Lower lobe of right lung (tissue), 2 donors: ENCODE measurements around the gene CLIC4. TPM values are rescaled to one million over a fixed set of nuclear protein-coding genes. Genes with fewer than 3 reads are reported as not detected.

ENCODE experiments used
- ATAC-seq, 2 donors: fragments of 200-7000 bp; cut with Tn5 transposase; one replicate each; pipeline ENCODE4 v1.9.1; 2020 to 2022; ENCODE audit warnings: mild to moderate bottlenecking in 2 of 2, moderate library complexity in 2 of 2
- DNase-seq: peaks from one replicate; pipeline ENCODE4 v3.0.0-alpha.2; 2020
- H3K27ac ChIP-seq: fragments of 200-600 bp; one replicate; pipeline ENCODE4 v1.8.0; 2022
- H3K27me3 ChIP-seq: fragments of 200-600 bp; one replicate; pipeline ENCODE4 v1.8.0; 2022; ENCODE audit warnings: low read depth
- H3K36me3 ChIP-seq: fragments of 200-600 bp; one replicate; pipeline ENCODE4 v1.8.0; 2022; ENCODE audit warnings: mild to moderate bottlenecking
- H3K4me1 ChIP-seq: fragments of 200-600 bp; one replicate; pipeline ENCODE4 v1.8.0; 2022
- H3K4me3 ChIP-seq: fragments of 200-600 bp; one replicate; pipeline ENCODE4 v1.8.0; 2022; ENCODE audit warnings: mild to moderate bottlenecking
- H3K9me3 ChIP-seq: fragments of 200-600 bp; one replicate; pipeline ENCODE4 v1.8.0; 2022
- intact Hi-C: fragments of 100-400 bp; cut with DNase I; formaldehyde crosslinking; loops from one replicate; pipeline ENCODE4 v1.11.0; 2022
- total RNA-seq: library from RNA; stranded (reverse); fragmentation: NEBNext Ultra II Directional; extraction: Animal tissue kit (Norgen Biotek cat#: 25700); gene quantifications from one replicate; pipeline ENCODE4 v1.2.1, GENCODE V29; 2021
- TF ChIP-seq, protein P1 (sequence below): fragments of 200-600 bp; IDR thresholded peaks from one replicate; pipeline ENCODE4 v1.8.0; 2022; ENCODE audit warnings: antibody characterized with exemption, mild to moderate bottlenecking
- donor health status: DM: no; HTN: yes; CAD: no; lungs with severe emphysema.

Gene CLIC4
- total RNA-seq, 1 donor from 2014 or later = 169 TPM

DNA sequence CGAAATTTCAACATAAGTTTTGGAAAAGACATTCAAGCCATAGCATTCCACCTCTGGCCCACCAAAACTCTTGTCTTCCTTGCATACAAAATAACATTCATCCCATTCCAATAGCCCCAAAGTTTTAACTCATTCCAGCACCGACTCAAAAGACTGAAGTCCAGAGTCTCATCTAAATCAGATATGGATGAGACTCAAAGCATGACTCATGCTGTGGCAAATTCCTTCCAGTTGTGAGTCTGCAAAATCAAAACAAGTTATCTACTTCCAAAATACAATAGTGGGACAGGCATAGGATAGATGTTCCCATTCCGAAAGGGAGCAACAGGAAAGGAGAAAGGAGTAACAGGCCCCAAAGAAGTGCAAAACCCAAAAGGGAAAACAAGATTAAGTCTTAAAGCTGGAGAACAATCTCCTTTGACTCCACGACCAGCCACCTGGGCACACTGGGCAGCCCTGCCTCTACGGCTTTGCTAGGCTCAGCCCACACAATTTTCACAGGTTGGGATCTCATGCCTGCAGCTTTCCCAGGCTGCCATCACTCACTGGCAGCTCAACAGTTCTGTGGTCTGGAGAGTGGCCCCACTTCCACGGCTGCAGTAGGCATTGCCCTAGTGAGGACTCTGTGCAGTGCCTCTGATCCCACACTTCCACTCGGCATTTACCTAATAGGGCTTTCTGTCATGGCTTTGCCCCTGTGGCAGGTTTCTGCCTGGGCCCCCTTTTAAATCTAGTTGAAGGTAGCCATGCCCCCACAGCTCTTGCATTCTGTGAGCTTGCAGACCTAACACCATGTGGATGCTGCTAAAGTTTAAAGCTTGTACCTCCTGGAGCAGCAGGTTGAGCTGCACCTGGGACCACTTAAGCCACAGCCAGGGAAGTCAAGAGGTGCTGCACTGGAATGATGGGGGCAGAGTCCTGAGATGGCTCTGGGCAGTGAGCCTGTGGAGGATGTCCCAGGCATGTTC lies 133.8 kb downstream of the CLIC4 start:
- Histone ChIP-seq H3K4me1 (peaks cover 4% of the 10 kb centered on the region), H3K27me3 (no peaks in the 10 kb centered on the region), H3K4me3 (no peak overlapping the region), H3K9me3 (no peaks in the 10 kb centered on the region), H3K36me3 (no peaks in the 10 kb centered on the region), H3K27ac (no peak overlapping the region)
- intact Hi-C loops = no loop called here
- TF ChIP-seq, protein P1, sequence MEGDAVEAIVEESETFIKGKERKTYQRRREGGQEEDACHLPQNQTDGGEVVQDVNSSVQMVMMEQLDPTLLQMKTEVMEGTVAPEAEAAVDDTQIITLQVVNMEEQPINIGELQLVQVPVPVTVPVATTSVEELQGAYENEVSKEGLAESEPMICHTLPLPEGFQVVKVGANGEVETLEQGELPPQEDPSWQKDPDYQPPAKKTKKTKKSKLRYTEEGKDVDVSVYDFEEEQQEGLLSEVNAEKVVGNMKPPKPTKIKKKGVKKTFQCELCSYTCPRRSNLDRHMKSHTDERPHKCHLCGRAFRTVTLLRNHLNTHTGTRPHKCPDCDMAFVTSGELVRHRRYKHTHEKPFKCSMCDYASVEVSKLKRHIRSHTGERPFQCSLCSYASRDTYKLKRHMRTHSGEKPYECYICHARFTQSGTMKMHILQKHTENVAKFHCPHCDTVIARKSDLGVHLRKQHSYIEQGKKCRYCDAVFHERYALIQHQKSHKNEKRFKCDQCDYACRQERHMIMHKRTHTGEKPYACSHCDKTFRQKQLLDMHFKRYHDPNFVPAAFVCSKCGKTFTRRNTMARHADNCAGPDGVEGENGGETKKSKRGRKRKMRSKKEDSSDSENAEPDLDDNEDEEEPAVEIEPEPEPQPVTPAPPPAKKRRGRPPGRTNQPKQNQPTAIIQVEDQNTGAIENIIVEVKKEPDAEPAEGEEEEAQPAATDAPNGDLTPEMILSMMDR = no peak
- ATAC-seq (no peak), DNase-seq (peak; percentile 10)

DNA sequence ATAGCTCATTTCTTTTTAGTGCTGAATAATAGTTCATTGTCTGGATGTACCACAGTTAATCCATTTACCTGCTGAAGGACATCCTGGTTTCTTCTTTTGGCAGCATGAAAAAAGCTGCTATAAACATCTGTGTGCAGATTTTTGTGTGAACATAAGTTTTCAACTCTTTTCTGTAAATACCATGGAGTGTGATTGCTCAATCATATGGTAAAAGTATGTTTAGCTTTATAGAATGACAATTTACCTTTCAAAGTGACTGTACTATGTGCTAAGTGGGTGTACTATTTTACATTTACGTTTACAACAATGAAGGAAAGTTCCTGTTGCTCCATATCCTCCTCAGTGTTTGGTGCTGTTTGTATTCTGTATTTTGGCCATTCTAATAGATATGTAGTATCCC lies 135.8 kb downstream of the CLIC4 start:
- ATAC-seq = no peak

DNA sequence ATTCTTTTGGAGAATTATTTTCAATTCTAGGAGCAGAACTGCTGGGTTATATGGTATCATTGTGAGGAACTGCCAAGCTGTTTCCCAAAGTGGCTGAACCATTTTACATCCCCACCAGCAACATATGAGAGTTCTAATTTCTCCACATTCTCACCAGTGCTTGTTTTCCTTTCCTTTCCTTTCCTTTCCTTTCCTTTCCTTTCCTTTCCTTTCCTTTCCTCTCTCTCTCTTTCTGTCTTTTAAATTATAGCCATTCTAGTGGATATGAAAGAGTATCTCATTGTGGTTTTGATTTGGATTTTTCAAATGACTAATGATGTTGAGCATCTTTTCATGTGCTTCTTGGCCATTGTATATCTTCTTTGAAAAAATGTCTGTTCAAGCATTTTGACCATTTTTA lies 139.5 kb downstream of the CLIC4 start:
- intact Hi-C loops = no loop called here

More for the DNA sequence above, 135.8 kb downstream of the CLIC4 start:
- TF ChIP-seq, protein P1 = no peak
- H3K36me3 ChIP-seq = no peaks in the 10 kb centered on the region
- intact Hi-C loops = no loop called here
- H3K4me3 ChIP-seq = no peak overlapping the region
- no peaks in the 10 kb centered on the region for H3K9me3 ChIP-seq
- no peaks in the 10 kb centered on the region for H3K4me1 ChIP-seq
- no peak for DNase-seq
- H3K27ac ChIP-seq = no peak overlapping the region
- H3K27me3 ChIP-seq = no peaks in the 10 kb centered on the region

DNA sequence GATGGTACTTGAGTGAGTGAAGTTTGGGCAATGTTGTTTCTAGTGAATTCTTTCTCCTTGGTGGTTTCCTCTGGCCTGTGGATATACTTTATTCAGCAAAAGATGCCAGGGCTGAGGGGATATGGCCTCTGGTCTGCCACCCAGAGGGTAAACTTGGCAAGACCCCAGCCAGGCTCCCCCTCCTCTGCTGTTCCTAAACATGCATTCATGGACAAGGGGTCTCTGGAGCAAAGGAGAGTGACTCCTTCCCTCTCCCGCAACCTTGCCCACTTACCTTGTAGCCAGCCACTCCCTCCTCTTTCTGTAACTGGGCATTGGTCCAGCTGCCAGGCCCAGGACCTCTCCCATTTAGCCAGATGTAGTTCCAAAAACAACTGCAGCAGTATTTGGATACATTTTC lies 141.0 kb downstream of the CLIC4 start:
- H3K27ac ChIP-seq = no peak overlapping the region
- H3K27me3 ChIP-seq = no peaks in the 10 kb centered on the region
- H3K4me1 ChIP-seq = no peaks in the 10 kb centered on the region
- no peak for ATAC-seq
- TF ChIP-seq, protein P1 = no peak
- H3K4me3 ChIP-seq = no peak overlapping the region
- intact Hi-C loops = no loop called here
- no peaks in the 10 kb centered on the region for H3K9me3 ChIP-seq
- DNase-seq = peak; percentile 24
- H3K36me3 ChIP-seq = no peaks in the 10 kb centered on the region

More for the DNA sequence above, 139.5 kb downstream of the CLIC4 start:
- Histone ChIP-seq H3K4me1 (no peaks in the 10 kb centered on the region), H3K4me3 (no peak overlapping the region), H3K27me3 (no peaks in the 10 kb centered on the region), H3K27ac (no peak overlapping the region), H3K9me3 (no peaks in the 10 kb centered on the region), H3K36me3 (no peaks in the 10 kb centered on the region)
- DNase-seq (no peak), ATAC-seq (no peak)
- TF ChIP-seq, protein P1 = no peak

DNA sequence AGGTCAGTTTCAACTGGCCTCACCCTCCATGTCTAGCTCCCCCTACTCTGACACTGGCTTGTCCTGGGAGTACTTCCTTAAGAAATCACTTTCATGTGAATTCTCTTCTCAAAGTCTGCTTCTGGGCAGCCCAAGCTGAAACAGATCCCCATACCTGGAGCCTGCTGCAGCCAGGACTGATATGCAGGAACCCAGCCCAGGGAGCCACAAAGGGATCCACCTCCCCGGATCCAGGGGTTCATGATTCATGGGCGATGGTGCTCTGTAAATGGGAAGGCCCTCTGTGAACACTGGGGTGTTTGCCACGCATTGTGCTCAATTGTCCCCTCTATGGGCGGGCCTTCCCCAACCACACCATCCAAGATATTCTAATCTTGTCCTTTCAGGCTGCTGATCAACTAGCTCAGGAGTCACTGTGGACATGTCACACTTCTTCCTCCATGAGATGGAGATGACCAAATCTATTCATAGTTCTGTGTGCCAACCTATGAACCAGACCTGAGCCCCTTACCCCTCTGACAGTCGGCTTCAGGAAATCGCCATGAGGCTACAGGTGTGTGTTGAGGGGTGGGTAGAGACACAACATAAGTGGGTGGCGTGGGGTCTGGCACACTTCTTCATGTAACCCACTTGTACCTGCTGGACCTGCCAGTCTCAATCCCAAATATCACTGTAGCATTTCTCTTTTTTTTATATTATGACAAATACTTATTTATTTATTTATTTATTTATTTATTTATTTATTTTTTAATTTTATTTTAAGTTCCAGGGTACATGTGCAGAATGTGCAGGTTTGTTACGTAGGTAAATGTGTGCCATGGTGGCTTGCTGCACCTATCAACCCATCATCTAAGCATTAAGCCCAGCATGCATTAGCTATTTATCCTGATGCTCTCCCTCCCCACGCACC lies 143.1 kb downstream of the CLIC4 start:
- intact Hi-C loops = no loop called here
- Histone ChIP-seq H3K4me3 (no peak overlapping the region), H3K27me3 (no peaks in the 10 kb centered on the region), H3K36me3 (no peaks in the 10 kb centered on the region), H3K27ac (no peak overlapping the region), H3K9me3 (no peaks in the 10 kb centered on the region), H3K4me1 (no peaks in the 10 kb centered on the region)
- TF ChIP-seq, protein P1 = no peak
- ATAC-seq (no peak), DNase-seq (peak; percentile 20)
